ENCODE results near the gene NCR3LG1. TPM values are rescaled to one million over a fixed set of nuclear protein-coding genes. Genes with fewer than 3 reads are reported as not detected.

Gene NCR3LG1
- total and polyA plus RNA-seq, 9 of the 15 experiments (the other 6 are each of a cell fraction or from before 2014, with no cell fraction given): 4.1 to 39.8 (median 25.1) TPM

DNA sequence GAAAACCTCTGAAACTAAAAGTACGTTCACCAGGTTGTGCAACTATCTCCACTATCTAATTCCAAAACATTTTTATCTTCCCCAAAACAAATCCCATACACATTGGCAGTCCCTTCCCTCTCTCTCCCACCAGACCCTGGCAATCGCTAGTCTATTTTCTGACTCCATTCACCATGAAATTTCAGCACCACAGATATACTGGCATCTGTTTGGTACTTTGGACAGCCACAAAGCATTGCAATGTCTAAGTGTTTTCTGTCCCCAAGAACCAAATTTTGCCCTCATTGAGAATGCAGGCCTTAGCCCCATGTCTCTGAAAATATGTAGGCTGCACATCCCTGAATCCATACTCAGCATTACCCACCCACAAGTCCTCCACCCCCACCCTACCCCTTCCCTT, 64.9 kb downstream of the NCR3LG1 start:
- ChIA-PET POLR2A (no interaction called here), CTCF (ENCODE audit: low intra/inter-chr PET ratio) (no interaction called here)
- intact Hi-C loops (cut with micrococcal nuclease) (no loop called here), in situ Hi-C loops (cut with MboI) (no loop called here)
- H3K9ac ChIP-seq (ENCODE audit: insufficient read depth in 1 of 2, low read depth in 2 of 2, low read length in 2 of 2): no peak overlapping the region
- 0% methylated on average over 2 of the region's 2 CpGs for WGBS (ENCODE audit: insufficient coverage, low coverage, missing lambda C conversion rate)
- no peak overlapping the region for H3K4me2 ChIP-seq (ENCODE audit: insufficient read depth, low read length)
- no peaks in the 10 kb centered on the region for H3K4me1 ChIP-seq (replicated peaks in 1 of 2; ENCODE audit: control insufficient read depth in 2 of 2, insufficient read depth in 2 of 2, low read length in 2 of 2)
- H3K36me3 ChIP-seq (ENCODE audit: control insufficient read depth, insufficient read depth, low read length): no peaks in the 10 kb centered on the region
- H3K27me3 ChIP-seq (ENCODE audit: control insufficient read depth in 2 of 2, insufficient read depth in 2 of 2, low read length in 2 of 2): peaks cover 14 to 66% of the 10 kb centered on the region in 2 experiments; a peak in 4 of 5 replicates
- TF ChIP-seq NR3C1 (CRISPR knock-in tag; IDR thresholded peaks at IDR 0.05) (no peak), ZNF3 (CRISPR knock-in tag; IDR thresholded peaks at IDR 0.05) (no peak), NONO (IDR thresholded peaks at IDR 0.05; ENCODE audit: low read depth in 2 of 2, low read length in 1 of 2) (no peak), TEAD2 (tag; IDR thresholded peaks at IDR 0.05) (no peak)
- H3K9me3 ChIP-seq (replicated peaks; ENCODE audit: control insufficient read depth, insufficient read depth, low read depth, low read length): no peaks in the 10 kb centered on the region
- no peak overlapping the region for H2AFZ ChIP-seq (ENCODE audit: low read depth, low read length)
- no peaks in the 10 kb centered on the region for H3K79me2 ChIP-seq (ENCODE audit: control insufficient read depth, insufficient read depth, low read length)
- DNase-seq (ENCODE audit: extremely low read depth in 1 of 4, low spot score in 3 of 4) (no peak), ATAC-seq (no peak), FAIRE-seq (no peak)
- BruUV-seq (replicated peaks): no TSS peak
- no peaks in the 10 kb centered on the region for H4K20me1 ChIP-seq (replicated peaks; ENCODE audit: control insufficient read depth, insufficient read depth, low read length)
- H3K4me3 ChIP-seq: no peak overlapping the region
- H3K9me1 ChIP-seq (ENCODE audit: control insufficient read depth, insufficient read depth, low read length): no peaks in the 10 kb centered on the region
- H3K27ac ChIP-seq (ENCODE audit: extremely low read depth, low read depth, low read length): no peak overlapping the region

DNA sequence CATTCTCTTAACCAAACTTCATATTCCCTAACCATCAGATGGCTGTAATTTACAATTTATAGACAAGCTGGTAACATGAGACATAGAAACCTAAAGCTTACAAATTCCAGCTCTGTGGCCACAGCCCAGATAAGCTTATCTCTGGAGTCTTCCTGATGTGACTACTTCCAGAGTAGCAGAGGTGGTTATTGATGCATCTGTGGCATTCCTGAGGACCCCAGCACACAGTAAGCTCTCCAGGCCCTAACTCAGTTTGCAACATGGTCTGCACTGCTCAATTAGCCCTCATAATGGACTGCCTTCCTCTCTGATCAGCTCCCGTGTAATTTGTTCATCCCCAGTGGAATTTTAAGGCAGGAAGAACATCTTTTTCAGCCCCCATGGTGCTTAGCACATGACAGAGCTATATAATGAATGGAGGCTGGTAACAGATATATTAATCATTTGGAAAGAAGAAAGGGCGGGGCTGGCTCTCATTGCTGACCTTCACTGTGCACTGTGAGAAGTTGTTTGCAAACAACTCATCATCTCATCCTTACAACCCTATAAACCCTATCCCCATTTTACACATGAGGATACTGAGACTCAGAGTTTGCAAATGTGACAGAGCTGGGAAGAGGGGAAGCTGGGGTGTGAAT, 67.0 kb downstream of the NCR3LG1 start:
- no peaks in the 10 kb centered on the region for H3K79me2 ChIP-seq (ENCODE audit: control insufficient read depth, insufficient read depth, low read length)
- no peak overlapping the region for H3K4me3 ChIP-seq
- TF ChIP-seq, protein P1, sequence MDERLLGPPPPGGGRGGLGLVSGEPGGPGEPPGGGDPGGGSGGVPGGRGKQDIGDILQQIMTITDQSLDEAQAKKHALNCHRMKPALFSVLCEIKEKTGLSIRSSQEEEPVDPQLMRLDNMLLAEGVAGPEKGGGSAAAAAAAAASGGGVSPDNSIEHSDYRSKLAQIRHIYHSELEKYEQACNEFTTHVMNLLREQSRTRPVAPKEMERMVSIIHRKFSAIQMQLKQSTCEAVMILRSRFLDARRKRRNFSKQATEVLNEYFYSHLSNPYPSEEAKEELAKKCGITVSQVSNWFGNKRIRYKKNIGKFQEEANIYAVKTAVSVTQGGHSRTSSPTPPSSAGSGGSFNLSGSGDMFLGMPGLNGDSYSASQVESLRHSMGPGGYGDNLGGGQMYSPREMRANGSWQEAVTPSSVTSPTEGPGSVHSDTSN (CRISPR knock-in tag; IDR thresholded peaks at IDR 0.05; ENCODE audit: low read depth): no peak
- TF ChIP-seq, protein P1 (tag; conservative IDR thresholded peaks at IDR 0.05; ENCODE audit: low read depth): peak; percentile 35; the same call in 1 of the 2 replicates
- TF ChIP-seq SLC30A9 (CRISPR knock-in tag; IDR thresholded peaks at IDR 0.05): no peak
- ChIA-PET POLR2A (interaction anchor here (0.5 to 1.0 kb wide), 4 partner anchors 17 to 382 kb away, joined by 3 to 5 read pairs (median 4); no protein-coding TSS in a partner anchor), CTCF (ENCODE audit: low intra/inter-chr PET ratio) (no interaction called here)
- no peak overlapping the region for H3K4me2 ChIP-seq (ENCODE audit: insufficient read depth, low read length)
- H3K27me3 ChIP-seq (ENCODE audit: control insufficient read depth in 2 of 2, insufficient read depth in 2 of 2, low read length in 2 of 2): peaks cover 16 to 63% of the 10 kb centered on the region in 2 experiments; a peak in 4 of 5 replicates
- H3K36me3 ChIP-seq (ENCODE audit: control insufficient read depth, insufficient read depth, low read length): no peaks in the 10 kb centered on the region
- intact Hi-C loops (cut with micrococcal nuclease) (no loop called here), in situ Hi-C loops (cut with MboI) (no loop called here)
- no peaks in the 10 kb centered on the region for H4K20me1 ChIP-seq (replicated peaks; ENCODE audit: control insufficient read depth, insufficient read depth, low read length)
- no peaks in the 10 kb centered on the region for H3K9me3 ChIP-seq (replicated peaks; ENCODE audit: control insufficient read depth, insufficient read depth, low read depth, low read length)
- DNase-seq (ENCODE audit: extremely low read depth in 1 of 4, low spot score in 3 of 4): no peak
- WGBS (ENCODE audit: insufficient coverage, low coverage, missing lambda C conversion rate): 4% methylated on average over 2 of the region's 2 CpGs
- no peak for FAIRE-seq
- H3K27ac ChIP-seq (ENCODE audit: extremely low read depth, low read depth, low read length): no peak overlapping the region
- H2AFZ ChIP-seq (ENCODE audit: low read depth, low read length): no peak overlapping the region
- H3K4me1 ChIP-seq (replicated peaks in 1 of 2; ENCODE audit: control insufficient read depth in 2 of 2, insufficient read depth in 2 of 2, low read length in 2 of 2): no peaks in the 10 kb centered on the region
- no peak overlapping the region for H3K9ac ChIP-seq (ENCODE audit: insufficient read depth in 1 of 2, low read depth in 2 of 2, low read length in 2 of 2)
- no peak for ATAC-seq
- no peaks in the 10 kb centered on the region for H3K9me1 ChIP-seq (ENCODE audit: control insufficient read depth, insufficient read depth, low read length)
- BruUV-seq (replicated peaks): no TSS peak

All from K562 (cell line).